Subcutaneous adipose tissue (tissue), 4 donors: ENCODE data around the gene ITGA8. TPM values are rescaled to one million over a fixed set of nuclear protein-coding genes. Genes with fewer than 3 reads are reported as not detected.

Experiments
- CTCF ChIP-seq: fragments of 450-650 bp; IDR thresholded peaks from one replicate; pipeline ENCODE4 v1.5.1; 2016; ENCODE audit warnings: low read depth, mild to moderate bottlenecking, control low read depth, antibody characterized with exemption, moderate library complexity
- total RNA-seq, 4 donors: library from RNA; depleted of rRNA; stranded (reverse); fragments of >200 nt; gene quantifications; one replicate each; pipeline ENCODE4 v1.1.0, GENCODE V29; 2016

Gene ITGA8
- total RNA-seq, 4 donors from 2014 or later, result 0.33 to 3.6 (median 2.4) TPM

- no peak for TF ChIP-seq CTCF
These were observed 38.6 kb downstream of the ITGA8 start for GRCh38 chr10:15681076-15681475.

- TF ChIP-seq CTCF, result no peak
These were observed 40.9 kb downstream of the ITGA8 start for GRCh38 chr10:15678851-15679250.

- TF ChIP-seq CTCF, result no peak
These were observed 47.3 kb downstream of the ITGA8 start for GRCh38 chr10:15672469-15672868.

- TF ChIP-seq CTCF, result no peak
These were observed 48.8 kb downstream of the ITGA8 start for GRCh38 chr10:15670880-15671279.

GRCh38 chr10:15661574-15661973, 58.1 kb downstream of the ITGA8 start:
- no peak for TF ChIP-seq CTCF

GRCh38 chr10:15660990-15661389, 58.7 kb downstream of the ITGA8 start:
- TF ChIP-seq CTCF, result no peak

GRCh38 chr10:15658069-15658702, 61.5 kb downstream of the ITGA8 start:
- no peak for TF ChIP-seq CTCF
